NCI-H82 treated with DMSO at 0.1 percent for 48 hours (cell line): Measurements from ENCODE around the gene ZYX.

Source experiments
- DNase-seq: peaks from one replicate; lab custom pipeline; 2025; ENCODE audit not compliant: unreplicated experiment; lab: John Stamatoyannopoulos, UW

The ZYX gene, protein sequence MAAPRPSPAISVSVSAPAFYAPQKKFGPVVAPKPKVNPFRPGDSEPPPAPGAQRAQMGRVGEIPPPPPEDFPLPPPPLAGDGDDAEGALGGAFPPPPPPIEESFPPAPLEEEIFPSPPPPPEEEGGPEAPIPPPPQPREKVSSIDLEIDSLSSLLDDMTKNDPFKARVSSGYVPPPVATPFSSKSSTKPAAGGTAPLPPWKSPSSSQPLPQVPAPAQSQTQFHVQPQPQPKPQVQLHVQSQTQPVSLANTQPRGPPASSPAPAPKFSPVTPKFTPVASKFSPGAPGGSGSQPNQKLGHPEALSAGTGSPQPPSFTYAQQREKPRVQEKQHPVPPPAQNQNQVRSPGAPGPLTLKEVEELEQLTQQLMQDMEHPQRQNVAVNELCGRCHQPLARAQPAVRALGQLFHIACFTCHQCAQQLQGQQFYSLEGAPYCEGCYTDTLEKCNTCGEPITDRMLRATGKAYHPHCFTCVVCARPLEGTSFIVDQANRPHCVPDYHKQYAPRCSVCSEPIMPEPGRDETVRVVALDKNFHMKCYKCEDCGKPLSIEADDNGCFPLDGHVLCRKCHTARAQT

DNA sequence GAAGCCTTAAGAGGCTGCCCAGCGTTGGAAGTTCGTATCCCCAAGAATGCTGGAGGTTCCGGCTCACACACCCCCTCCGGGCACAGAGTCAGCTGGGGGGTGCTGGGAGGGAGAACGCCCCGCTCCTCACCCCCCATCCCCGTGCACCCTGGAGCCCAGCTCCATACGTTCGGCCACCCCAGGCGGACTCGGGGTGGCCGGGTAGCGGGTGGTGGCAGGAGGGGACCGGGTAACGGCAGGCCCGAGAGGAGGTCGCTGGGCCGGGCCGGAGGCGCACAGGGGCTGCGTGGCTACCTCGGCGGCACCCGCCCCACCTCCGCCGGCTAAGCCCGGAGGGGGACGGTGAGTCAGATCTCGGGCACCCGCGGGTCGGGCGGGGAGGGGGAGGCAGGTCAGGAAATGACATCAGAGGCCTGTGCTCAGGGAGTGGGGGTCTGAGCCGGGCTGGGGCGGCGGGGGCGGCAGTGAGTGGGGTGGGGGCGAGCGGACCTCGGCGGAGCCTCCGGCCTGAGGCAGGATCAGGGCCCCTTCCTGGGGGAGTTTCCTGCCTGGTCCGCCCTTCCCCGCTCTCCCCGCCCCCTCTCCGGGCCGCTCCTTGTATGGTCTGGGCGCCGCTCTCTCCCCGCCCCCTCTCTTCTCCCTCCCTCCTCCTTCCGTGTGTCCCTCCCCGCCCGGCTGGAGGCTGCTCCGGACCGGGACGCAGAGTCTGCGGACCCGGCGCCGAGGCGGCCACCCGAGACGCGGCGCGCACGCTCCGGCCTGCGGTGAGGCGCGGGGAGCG lies at the start of gene ZYX:
TSS of gene ZYX (plus strand) at position 700 of the 781 bp plus-strand sequence. CDS start 227 bp downstream, outside the sequence.
- peak; percentile 64 for DNase-seq

- no peak for DNase-seq
Measured at GRCh38 chr7:143334244-143334643, 46.9 kb upstream of the ZYX start.

- no peak for DNase-seq
Measured at GRCh38 chr7:143337216-143337615, 43.9 kb upstream of the ZYX start.

- DNase-seq = no peak
Measured at GRCh38 chr7:143341842-143342241, 39.3 kb upstream of the ZYX start.

DNA sequence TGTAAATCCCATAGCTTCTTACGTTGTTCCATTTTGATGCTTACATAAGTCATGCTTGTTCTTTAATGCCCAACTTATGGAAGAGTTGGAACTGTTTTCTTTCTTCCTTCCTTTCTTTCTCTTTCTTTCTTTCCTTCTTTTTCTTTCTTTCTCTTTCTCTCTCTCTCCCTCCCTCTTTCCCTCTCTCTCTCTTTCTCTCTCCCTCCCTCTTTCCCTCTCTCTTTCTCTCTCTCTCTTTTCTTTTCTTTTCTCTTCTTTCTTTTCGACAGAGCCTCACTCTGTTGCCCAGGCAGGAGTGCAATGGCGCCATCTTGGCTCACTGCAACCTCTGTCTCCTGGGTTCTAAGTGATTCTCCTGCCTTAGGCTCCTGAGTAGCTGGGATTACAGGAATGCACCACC lies 37.5 kb upstream of the ZYX start:
- DNase-seq = no peak

GRCh38 chr7:143345428-143345900 lies 35.7 kb upstream of the ZYX start:
- DNase-seq = peak; percentile 12

- DNase-seq = no peak
Measured at GRCh38 chr7:143346018-143346417, 35.1 kb upstream of the ZYX start.

GRCh38 chr7:143347950-143348349 lies 33.2 kb upstream of the ZYX start:
- DNase-seq = no peak

GRCh38 chr7:143351060-143351459 lies 30.1 kb upstream of the ZYX start:
- DNase-seq = no peak

- no peak for DNase-seq
Measured at GRCh38 chr7:143351574-143351973, 29.6 kb upstream of the ZYX start.

DNA sequence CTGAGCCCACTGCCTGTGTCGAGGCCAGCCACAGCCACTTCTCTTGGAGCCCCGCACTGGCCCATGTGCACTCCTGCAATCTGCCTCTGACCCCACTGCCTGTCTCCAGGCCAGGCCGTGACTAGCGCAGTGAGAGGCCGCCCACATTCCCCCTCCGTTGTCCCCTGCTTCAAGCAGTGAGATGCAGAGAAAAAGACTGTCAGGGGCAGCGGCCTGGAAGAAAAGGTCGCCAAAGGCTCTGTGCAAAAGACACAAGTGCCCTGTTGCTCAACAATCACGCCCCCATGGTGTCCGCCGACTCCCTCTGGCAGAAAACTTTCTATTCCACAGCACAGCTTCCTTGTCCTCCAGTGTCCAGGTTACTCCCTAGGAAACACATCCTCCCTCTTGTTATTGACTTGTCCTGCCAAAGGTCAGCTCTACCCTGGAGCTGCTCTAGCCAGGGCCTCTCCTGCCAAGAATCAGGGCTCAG lies 28.6 kb upstream of the ZYX start:
- DNase-seq = no peak

GRCh38 chr7:143354376-143354775 lies 26.8 kb upstream of the ZYX start:
- DNase-seq = no peak

GRCh38 chr7:143354965-143355364 lies 26.2 kb upstream of the ZYX start:
- no peak for DNase-seq

DNA sequence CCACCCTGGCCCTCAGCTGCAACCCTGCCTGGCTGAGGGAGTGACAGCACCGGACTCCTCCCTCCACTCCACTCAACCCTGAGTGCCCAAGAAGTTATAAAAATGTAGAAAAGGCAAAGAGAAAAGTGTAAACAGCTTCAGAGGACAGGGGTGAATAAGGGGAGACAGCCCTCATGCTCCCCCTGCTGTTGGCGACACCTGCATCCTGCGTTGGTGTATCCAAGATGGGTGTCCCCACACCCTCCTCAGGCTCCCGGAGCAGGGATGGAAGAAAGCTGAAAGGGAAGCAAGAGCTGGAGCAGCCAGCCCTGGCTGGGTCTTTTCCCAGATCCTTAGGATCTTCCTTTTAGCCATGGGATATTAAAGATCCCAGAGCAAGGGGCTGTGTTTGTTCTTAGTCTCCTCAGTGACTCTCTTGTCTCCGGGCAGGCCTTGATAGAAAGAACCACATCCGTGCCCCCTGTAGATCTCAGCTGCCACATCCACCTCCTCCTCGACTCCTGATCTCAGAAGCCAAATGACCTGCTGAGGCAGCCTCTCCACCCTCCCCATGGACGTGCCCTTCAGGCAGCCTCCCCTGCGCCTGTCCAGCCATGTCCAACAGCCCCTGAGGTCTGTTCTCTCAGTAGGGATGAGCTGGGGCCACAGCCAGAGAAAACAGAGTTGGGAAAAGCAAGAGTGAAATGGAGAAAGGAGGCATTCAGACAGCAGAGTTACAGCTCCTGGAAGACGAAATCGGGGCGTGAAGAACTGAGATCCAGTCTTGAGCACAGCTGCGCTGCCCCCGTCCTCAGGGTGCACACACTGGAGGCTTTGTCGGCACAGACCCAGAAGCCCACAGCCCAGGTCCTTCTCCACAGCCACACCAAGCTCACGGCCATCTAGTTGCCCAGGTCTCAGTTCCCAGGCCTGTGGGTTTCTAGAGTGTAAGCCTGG lies 25.4 kb upstream of the ZYX start:
- DNase-seq = no peak

DNA sequence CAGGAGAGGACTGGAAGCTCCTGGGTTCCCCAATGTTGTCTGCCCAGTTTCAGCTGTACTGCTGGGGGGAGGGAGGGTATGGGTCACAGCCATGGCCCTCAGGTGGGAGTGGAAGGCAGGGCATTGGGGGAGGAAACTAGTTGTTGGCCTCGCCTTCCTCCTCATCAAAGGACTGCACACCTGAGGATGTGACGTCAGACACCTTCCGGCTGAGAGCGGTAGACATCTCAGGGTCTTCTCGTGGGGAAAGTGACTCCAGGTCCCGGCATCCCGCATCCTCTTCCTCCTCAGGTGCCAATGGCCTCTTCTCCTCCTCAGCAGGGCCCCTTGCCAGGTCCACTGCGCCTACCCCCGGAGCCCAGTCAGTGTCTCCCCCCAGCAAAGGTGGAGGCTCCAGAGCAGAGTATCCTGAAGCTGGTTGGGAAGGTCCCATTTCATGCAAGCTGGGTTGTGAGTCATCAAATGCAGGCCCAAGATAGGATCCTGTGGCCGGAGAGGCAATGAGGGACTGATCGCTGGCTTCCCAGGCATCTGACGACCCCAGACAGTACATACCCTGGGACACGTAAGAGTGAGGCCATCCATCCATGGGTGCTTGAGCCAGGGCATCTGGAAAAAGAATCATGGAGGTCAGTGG lies 24.6 kb upstream of the ZYX start:
- no peak for DNase-seq

DNA sequence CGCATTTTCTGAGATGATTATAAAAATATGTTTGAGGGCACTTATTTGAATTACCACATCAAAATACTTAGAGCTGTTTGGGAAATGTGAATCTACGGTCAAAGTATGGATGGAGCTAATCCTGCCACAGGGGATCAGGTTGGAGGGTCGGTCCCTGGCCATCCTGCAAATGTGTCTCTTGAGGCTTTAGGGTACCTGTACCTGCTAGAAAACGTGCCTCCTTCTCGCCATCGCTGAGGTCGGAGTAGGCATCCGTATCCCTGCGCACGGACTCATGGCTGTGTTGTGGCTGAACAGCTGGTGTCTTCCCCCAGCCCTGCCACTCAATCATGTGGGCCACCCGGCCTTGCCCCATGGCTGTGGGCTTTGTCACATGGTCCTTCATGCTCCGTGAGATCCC lies 22.5 kb upstream of the ZYX start:
- no peak for DNase-seq

DNA sequence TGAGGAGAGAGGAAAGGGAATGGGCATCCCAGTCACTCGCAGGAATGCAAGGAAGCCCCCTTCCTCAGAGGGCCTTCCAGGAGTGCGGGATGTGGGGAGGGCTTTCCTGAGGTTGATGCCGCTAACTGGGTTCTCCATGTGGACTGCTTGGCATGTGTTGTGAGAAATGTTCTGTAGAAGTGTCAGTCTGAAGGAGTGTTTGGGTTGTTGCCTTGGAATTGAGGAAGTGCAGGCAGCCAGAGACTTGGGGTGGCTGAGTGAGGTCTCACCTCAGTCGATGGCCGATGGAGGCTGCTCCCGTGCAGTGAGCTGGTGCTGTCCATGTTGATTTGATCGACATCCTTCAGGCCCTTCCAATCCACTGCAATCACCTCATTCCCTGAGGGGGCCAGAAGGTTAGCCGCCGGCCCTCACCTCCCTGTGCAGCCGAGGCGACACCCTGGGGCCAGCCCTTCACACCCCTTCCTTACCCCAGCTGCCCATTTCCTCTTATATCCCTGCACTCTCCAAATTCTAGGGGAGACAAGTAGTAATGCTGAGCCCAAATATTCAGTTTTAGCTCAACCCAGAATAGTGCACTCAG lies 21.3 kb upstream of the ZYX start:
- no peak for DNase-seq

DNA sequence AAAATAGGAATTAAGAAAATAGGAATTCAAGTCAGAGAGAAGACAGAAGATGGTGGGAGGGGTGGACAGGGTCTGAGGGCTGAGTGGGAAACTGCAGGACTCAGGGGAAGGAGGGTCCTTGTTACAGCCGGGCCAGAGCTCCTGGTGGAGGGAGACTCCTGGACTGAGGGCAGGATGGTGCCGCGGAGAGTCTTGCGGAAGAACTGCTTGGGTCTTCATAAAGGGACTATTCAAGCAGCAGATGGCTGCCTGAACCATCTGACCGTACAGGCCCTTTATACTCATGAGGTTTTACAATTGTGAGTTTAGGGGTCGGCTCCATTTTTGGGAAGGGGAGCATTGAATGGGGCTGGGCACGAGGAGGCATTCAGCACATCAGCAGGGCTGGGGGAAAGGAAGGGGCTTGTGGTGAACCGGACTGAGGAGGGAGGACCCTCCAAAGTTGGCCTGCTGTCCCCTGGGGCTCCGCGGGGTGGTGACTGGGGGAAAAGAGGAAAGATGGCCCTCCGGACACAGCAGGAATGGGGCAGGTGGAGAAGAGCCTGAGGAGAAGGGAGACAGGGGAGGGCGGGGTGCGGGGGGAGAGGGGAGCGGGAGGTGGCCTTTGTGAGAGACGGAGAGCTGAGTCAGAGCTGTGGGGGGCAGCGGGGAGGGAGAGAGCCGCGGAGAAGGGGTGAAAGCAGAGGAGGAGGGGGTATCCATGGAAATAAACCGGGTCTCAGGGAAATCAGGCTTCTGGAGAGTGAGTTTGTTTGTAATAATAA lies 20.2 kb upstream of the ZYX start:
- no peak for DNase-seq

- no peak for DNase-seq
Measured at GRCh38 chr7:143361552-143362130, 19.5 kb upstream of the ZYX start.
